CD14-positive monocyte (primary cell): ENCODE measurements around the gene CISD3. TPM values are rescaled to one million over a fixed set of nuclear protein-coding genes. Genes with fewer than 3 reads are reported as not detected.

Source experiments
- DNase-seq, 3 donors: peaks; one replicate each; pipeline ENCODE4 v3.0.0-alpha.2; 2011 to 2022
- H2AFZ ChIP-seq: 2 replicates; pipeline ENCODE4 v1.6.0; 2012; ENCODE audit warnings: mild to moderate bottlenecking, low read depth, low read length, inconsistent platforms; ENCODE audit not compliant: insufficient read depth, poor library complexity, severe bottlenecking
- H3K27ac ChIP-seq, 2 donors: 1 replicate in 1 of 2; 2 replicates in 1 of 2; pipeline ENCODE4 v1.5.1; 2012 to 2013; ENCODE audit warnings: low read length in 2 of 2, control low read depth in 1 of 2, inconsistent platforms in 1 of 2, low read depth in 1 of 2, mild to moderate bottlenecking in 1 of 2
- H3K27me3 ChIP-seq, 2 donors: one replicate each; pipeline versions ENCODE4 v1.6.0 to v1.6.1; 2011 to 2013; ENCODE audit warnings: low read length in 2 of 2; ENCODE audit not compliant: control insufficient read depth in 2 of 2, insufficient read depth in 2 of 2
- H3K36me3 ChIP-seq, 2 donors: replicated peaks in 1 of 2; 1 replicate in 1 of 2; 2 replicates in 1 of 2; pipeline versions ENCODE4 v1.5.1 to v1.6.1; 2012 to 2013; ENCODE audit warnings: low read length in 2 of 2, control low read depth in 1 of 2, inconsistent platforms in 1 of 2, mild to moderate bottlenecking in 1 of 2; ENCODE audit not compliant: insufficient read depth in 2 of 2, control insufficient read depth in 1 of 2
- H3K4me1 ChIP-seq, 2 donors: 1 replicate in 1 of 2; 2 replicates in 1 of 2; pipeline versions ENCODE4 v1.5.1 to v1.6.1; 2012 to 2013; ENCODE audit warnings: low read length in 2 of 2, control low read depth in 1 of 2, inconsistent platforms in 1 of 2, mild to moderate bottlenecking in 1 of 2, moderate library complexity in 1 of 2; ENCODE audit not compliant: insufficient read depth in 2 of 2, control insufficient read depth in 1 of 2
- H3K4me2 ChIP-seq: replicated peaks from 2 replicates; pipeline ENCODE3; 2012; ENCODE audit warnings: low read length, moderate library complexity, mild to moderate bottlenecking; ENCODE audit not compliant: poor library complexity, severe bottlenecking; ENCODE audit errors: extremely low read depth
- H3K4me3 ChIP-seq, 3 experiments: fragments of 200-600 bp in 1 of 3; sonication (generic) in 1 of 3; replicated peaks in 1 of 3; 1 replicate in 2 of 3; 2 replicates in 1 of 3; pipeline ENCODE4 v1.5.1; 2011 to 2013; ENCODE audit warnings: low read length in 3 of 3, mild to moderate bottlenecking in 3 of 3, control low read depth in 2 of 3, low read depth in 2 of 3, inconsistent platforms in 1 of 3, moderate library complexity in 1 of 3
- H3K79me2 ChIP-seq: 2 replicates; pipeline ENCODE4 v1.6.0; 2012; ENCODE audit warnings: mild to moderate bottlenecking, control low read depth, inconsistent platforms, low read length, moderate library complexity; ENCODE audit not compliant: insufficient read depth
- H3K9ac ChIP-seq: 2 replicates; pipeline ENCODE4 v1.6.0; 2017; ENCODE audit warnings: low read length, mild to moderate bottlenecking; ENCODE audit not compliant: insufficient read depth, poor library complexity, severe bottlenecking
- H3K9me3 ChIP-seq, 2 donors: replicated peaks in 1 of 2; 1 replicate in 1 of 2; 2 replicates in 1 of 2; pipeline versions ENCODE4 v1.5.1 to v1.6.1; 2012 to 2013; ENCODE audit warnings: low read length in 2 of 2, control low read depth in 1 of 2; ENCODE audit not compliant: control insufficient read depth in 1 of 2, insufficient read depth in 1 of 2
- H4K20me1 ChIP-seq: 2 replicates; pipeline ENCODE4 v1.6.0; 2012; ENCODE audit warnings: mild to moderate bottlenecking, low read length, control low read depth, moderate library complexity; ENCODE audit not compliant: insufficient read depth
- H3K27ac Mint-ChIP-seq, 7 donors: one replicate each; pipeline ENCODE4 v1.8.0; 2020; ENCODE audit warnings: mild to moderate bottlenecking in 7 of 7, mixed read lengths in 7 of 7, moderate library complexity in 6 of 7, inconsistent platforms in 2 of 7
- H3K27me3 Mint-ChIP-seq, 3 donors: one replicate each; pipeline ENCODE4 v1.8.0; 2021 to 2022; ENCODE audit warnings: low read depth in 3 of 3, mild to moderate bottlenecking in 3 of 3, mixed read lengths in 3 of 3, moderate library complexity in 3 of 3, inconsistent platforms in 1 of 3
- H3K36me3 Mint-ChIP-seq, 2 donors: one replicate each; pipeline ENCODE4 v1.8.0; 2020; ENCODE audit warnings: mixed read lengths in 2 of 2, inconsistent platforms in 1 of 2, mild to moderate bottlenecking in 1 of 2
- H3K4me1 Mint-ChIP-seq: one replicate; pipeline ENCODE4 v1.8.0; 2020; ENCODE audit warnings: mild to moderate bottlenecking, mixed read lengths
- H3K4me3 Mint-ChIP-seq, 2 donors: one replicate each; pipeline ENCODE4 v1.8.0; 2020; ENCODE audit warnings: mild to moderate bottlenecking in 2 of 2, mixed read lengths in 2 of 2, moderate library complexity in 1 of 2
- H3K9me3 Mint-ChIP-seq, 7 donors: one replicate each; pipeline ENCODE4 v1.8.0; 2020 to 2022; ENCODE audit warnings: mixed read lengths in 7 of 7, mild to moderate bottlenecking in 6 of 7, moderate library complexity in 6 of 7, inconsistent platforms in 2 of 7
- CTCF ChIP-seq: fragments of 200-600 bp; IDR thresholded peaks from one replicate; pipeline ENCODE4 v1.8.0; 2022; ENCODE audit warnings: antibody characterized with exemption, mild to moderate bottlenecking
- WGBS: methylation state at CpG from one replicate; pipeline ENCODE4 v1.1.5; 2013; ENCODE audit warnings: missing lambda C conversion rate; ENCODE audit not compliant: insufficient coverage; 5-methylcytosine and 5-hydroxymethylcytosine counted together
- intact Hi-C, 2 donors: fragments of 100-400 bp; cut with micrococcal nuclease; formaldehyde crosslinking; loops; one replicate each; pipeline versions ENCODE4 v1.15.0 to v1.15.1; 2023
- polyA plus RNA-seq, 3 donors: library from polyadenylated mRNA; depleted of rRNA in 1 of 3; unstranded in 2 of 3; stranded (reverse) in 1 of 3; fragments of 300-500 nt in 2 of 3; fragments of >200 nt in 1 of 3; fragmentation: Illumina TruSeq in 2 of 3; gene quantifications; 1 replicate in 2 of 3; 2 replicates in 1 of 3; pipeline ENCODE4 v1.2.3, GENCODE V29; 2012 to 2021

The CISD3 gene
- polyA plus RNA-seq, 3 donors, result 7.1 to 61.2 (median 53.4) TPM

- Histone ChIP-seq H3K4me1 (peaks cover 10 to 15% of the 10 kb centered on the region in 2 donors), H2AFZ (no peak overlapping the region), H3K27ac (no peak overlapping the region), H3K27me3 (peaks cover 0 to 4% of the 10 kb centered on the region in 2 donors), H3K79me2 (peaks cover 8% of the 10 kb centered on the region), H4K20me1 (peaks cover 19% of the 10 kb centered on the region), H3K9ac (no peak overlapping the region), H3K4me3 (no peak overlapping the region), H3K36me3 (peaks cover 33 to 62% of the 10 kb centered on the region in 2 donors), H3K4me2 (no peak overlapping the region), H3K9me3 (no peaks in the 10 kb centered on the region)
- Mint-ChIP-seq H3K27me3 (peaks cover 6 to 16% (median 9%) of the 10 kb centered on the region in 3 donors), H3K27ac (no peak overlapping the region), H3K36me3 (peaks cover 52 to 62% of the 10 kb centered on the region in 2 donors), H3K4me3 (no peak overlapping the region), H3K4me1 (peaks cover 36% of the 10 kb centered on the region), H3K9me3 (peaks cover 0 to 2% (median 0%) of the 10 kb centered on the region in 7 donors)
- no peak for DNase-seq
- TF ChIP-seq CTCF, result no peak
- 98% methylated on average over 4 of the region's 5 CpGs for WGBS
- intact Hi-C loops, result no loop called here
Observed at GRCh38 chr17:38710985-38711384, 19.2 kb upstream of the CISD3 start.

GRCh38 chr17:38711792-38712571 lies 18.2 kb upstream of the CISD3 start:
- intact Hi-C loops, result no loop called here
- peaks cover 8% of the 10 kb centered on the region for H3K79me2 ChIP-seq
- no peaks in the 10 kb centered on the region for H3K9me3 ChIP-seq
- no peaks in the 10 kb centered on the region for H3K27me3 ChIP-seq
- H3K36me3 ChIP-seq, result peaks cover 42 to 72% of the 10 kb centered on the region in 2 donors
- H3K4me3 ChIP-seq, result no peak overlapping the region
- H3K27ac ChIP-seq, result no peak overlapping the region
- no peak overlapping the region for H3K4me2 ChIP-seq
- TF ChIP-seq CTCF, result no peak
- Mint-ChIP-seq H3K4me3 (no peak overlapping the region), H3K27me3 (peaks cover 0 to 12% (median 0%) of the 10 kb centered on the region in 3 donors), H3K36me3 (peaks cover 61 to 67% of the 10 kb centered on the region in 2 donors), H3K9me3 (peaks cover 0 to 1% (median 0%) of the 10 kb centered on the region in 7 donors), H3K4me1 (peaks cover 26% of the 10 kb centered on the region), H3K27ac (peak overlapping the region in 1 of 7 donors; percentile 37)
- peaks cover under 1 to 5% of the 10 kb centered on the region in 2 donors for H3K4me1 ChIP-seq
- DNase-seq, result no peak
- H4K20me1 ChIP-seq, result peaks cover 15% of the 10 kb centered on the region
- H3K9ac ChIP-seq, result no peak overlapping the region
- no peak overlapping the region for H2AFZ ChIP-seq
- 71% methylated on average over 13 of the region's 26 CpGs for WGBS
